Measurements from ENCODE around the gene PRKCE. TPM values are rescaled to one million over a fixed set of nuclear protein-coding genes. Genes with fewer than 3 reads are reported as not detected.

The PRKCE gene
- total RNA-seq, 1 donor from 2014 or later, result 21.0 TPM

DNA sequence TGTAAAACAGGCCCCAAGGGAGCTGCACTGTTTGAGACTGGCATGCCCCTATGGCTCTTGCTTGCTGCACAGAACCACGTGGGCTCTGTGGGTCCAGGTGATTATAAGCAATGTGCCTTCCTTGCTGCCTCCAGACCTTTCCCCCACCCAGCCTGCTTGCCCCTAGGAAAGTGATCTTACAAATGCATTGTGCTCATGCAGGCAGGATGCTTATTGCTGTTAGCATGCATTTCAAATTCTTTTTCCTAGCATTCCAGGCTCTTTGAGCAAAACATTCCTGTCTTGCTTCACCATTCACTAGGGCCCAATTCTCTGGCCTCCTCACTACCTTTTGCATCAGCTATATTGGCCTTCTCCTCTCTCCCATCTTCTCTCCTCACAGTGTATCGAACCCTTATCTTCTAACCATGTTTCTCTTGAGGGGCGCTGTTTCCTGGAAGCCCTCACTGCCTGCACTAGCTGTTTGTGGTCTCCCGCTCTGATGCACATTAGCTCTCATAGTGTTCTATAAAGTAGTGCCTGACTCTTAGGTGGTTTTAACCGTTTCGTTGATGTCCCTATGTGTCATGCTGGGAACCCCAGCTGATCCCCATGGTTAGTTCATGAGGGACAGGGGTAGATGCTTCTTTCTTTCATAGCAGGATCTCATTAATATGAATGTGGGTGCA, 492.8 kb downstream of the PRKCE start:
- DNase-seq (ENCODE audit: low read depth), result no peak
- TF ChIP-seq, protein P1, sequence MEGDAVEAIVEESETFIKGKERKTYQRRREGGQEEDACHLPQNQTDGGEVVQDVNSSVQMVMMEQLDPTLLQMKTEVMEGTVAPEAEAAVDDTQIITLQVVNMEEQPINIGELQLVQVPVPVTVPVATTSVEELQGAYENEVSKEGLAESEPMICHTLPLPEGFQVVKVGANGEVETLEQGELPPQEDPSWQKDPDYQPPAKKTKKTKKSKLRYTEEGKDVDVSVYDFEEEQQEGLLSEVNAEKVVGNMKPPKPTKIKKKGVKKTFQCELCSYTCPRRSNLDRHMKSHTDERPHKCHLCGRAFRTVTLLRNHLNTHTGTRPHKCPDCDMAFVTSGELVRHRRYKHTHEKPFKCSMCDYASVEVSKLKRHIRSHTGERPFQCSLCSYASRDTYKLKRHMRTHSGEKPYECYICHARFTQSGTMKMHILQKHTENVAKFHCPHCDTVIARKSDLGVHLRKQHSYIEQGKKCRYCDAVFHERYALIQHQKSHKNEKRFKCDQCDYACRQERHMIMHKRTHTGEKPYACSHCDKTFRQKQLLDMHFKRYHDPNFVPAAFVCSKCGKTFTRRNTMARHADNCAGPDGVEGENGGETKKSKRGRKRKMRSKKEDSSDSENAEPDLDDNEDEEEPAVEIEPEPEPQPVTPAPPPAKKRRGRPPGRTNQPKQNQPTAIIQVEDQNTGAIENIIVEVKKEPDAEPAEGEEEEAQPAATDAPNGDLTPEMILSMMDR (IDR thresholded peaks at IDR 0.05; ENCODE audit: insufficient read depth, low read length, poor library complexity, severe bottlenecking), result no peak
- H3K27me3 ChIP-seq (ENCODE audit: control insufficient read depth, insufficient read depth, low read length), result no peaks in the 10 kb centered on the region
- no peaks in the 10 kb centered on the region for H3K36me3 ChIP-seq (ENCODE audit: control insufficient read depth, insufficient read depth, low read length)
- no peak overlapping the region for H3K4me3 ChIP-seq (ENCODE audit: low read depth, low read length)

DNA sequence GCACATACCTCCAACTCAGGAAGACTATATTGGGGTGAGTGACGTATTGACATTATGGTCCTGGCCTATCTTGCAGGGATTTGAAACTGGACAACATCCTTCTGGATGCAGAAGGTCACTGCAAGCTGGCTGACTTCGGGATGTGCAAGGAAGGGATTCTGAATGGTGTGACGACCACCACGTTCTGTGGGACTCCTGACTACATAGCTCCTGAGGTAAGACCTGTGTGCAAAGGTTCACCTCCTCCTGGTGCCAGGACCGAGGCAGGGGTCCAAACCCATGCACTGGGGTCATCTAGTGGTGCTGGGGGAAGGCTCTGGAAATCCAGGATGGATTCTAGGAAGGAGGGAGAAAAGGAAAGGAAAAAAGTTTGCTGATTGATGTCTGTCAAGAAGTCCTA, 493.5 kb downstream of the PRKCE start:
- no peak for DNase-seq (ENCODE audit: low read depth)
- Histone ChIP-seq H3K36me3 (ENCODE audit: control insufficient read depth, insufficient read depth, low read length) (no peaks in the 10 kb centered on the region), H3K27me3 (ENCODE audit: control insufficient read depth, insufficient read depth, low read length) (no peaks in the 10 kb centered on the region), H3K4me3 (ENCODE audit: low read depth, low read length) (no peak overlapping the region)
- TF ChIP-seq, protein P1 (IDR thresholded peaks at IDR 0.05; ENCODE audit: insufficient read depth, low read length, poor library complexity, severe bottlenecking), result no peak

DNA sequence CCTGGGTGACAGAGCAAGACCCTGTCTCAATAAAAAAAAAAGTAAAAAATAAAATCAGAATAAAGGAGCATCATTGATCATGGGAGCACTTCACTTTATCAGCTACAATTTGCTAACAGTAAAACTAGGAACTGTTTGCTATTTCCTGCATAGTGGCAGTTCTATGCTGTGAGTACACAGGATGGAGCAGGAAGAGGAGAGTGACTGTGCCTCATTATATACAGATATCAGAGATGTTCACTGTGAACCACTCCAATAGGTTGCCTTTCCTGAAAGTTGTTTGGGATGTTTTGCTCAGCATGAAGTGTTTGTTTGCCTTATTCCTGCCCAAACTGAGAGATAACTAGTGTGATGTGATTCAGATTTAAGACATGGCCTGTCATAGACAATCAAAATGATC, 494.4 kb downstream of the PRKCE start:
- no peak for DNase-seq (ENCODE audit: low read depth)
- TF ChIP-seq, protein P1 (IDR thresholded peaks at IDR 0.05; ENCODE audit: insufficient read depth, low read length, poor library complexity, severe bottlenecking), result no peak
- no peak overlapping the region for H3K4me3 ChIP-seq (ENCODE audit: low read depth, low read length)
- no peaks in the 10 kb centered on the region for H3K27me3 ChIP-seq (ENCODE audit: control insufficient read depth, insufficient read depth, low read length)
- no peaks in the 10 kb centered on the region for H3K36me3 ChIP-seq (ENCODE audit: control insufficient read depth, insufficient read depth, low read length)

DNA sequence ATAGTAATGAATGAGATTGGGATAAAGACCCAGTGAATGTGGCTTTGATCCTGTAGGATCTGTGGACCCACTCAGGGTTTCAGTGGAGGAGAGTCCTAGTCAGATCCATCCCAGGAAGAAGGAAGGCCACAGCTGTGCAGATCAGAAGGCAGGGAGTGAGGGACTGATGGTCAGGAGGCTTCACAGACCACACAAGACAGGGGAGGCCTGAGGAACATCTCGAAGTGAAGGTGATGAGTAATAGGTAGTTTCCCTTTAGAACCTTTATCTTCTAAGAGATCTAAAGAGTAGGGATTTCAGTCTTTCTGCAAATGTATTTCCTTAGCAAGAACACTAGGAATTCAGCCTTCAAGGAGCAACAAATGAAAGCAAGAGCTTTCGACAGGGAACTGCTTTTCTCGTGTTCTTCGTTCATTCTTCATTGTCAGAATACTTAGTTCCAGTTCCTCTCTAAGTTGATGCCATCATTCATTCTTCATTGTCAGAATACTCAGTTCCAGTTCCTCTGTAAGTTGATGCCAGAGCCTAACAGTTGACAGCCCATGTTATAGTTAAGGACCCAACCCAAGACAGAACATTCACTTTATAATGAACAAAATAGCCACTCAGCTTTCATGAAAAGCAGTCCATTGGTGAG, 495.5 kb downstream of the PRKCE start:
- Histone ChIP-seq H3K4me3 (ENCODE audit: low read depth, low read length) (no peak overlapping the region), H3K36me3 (ENCODE audit: control insufficient read depth, insufficient read depth, low read length) (no peaks in the 10 kb centered on the region), H3K27me3 (ENCODE audit: control insufficient read depth, insufficient read depth, low read length) (no peaks in the 10 kb centered on the region)
- DNase-seq (ENCODE audit: low read depth), result no peak
- TF ChIP-seq, protein P1 (IDR thresholded peaks at IDR 0.05; ENCODE audit: insufficient read depth, low read length, poor library complexity, severe bottlenecking), result no peak

DNA sequence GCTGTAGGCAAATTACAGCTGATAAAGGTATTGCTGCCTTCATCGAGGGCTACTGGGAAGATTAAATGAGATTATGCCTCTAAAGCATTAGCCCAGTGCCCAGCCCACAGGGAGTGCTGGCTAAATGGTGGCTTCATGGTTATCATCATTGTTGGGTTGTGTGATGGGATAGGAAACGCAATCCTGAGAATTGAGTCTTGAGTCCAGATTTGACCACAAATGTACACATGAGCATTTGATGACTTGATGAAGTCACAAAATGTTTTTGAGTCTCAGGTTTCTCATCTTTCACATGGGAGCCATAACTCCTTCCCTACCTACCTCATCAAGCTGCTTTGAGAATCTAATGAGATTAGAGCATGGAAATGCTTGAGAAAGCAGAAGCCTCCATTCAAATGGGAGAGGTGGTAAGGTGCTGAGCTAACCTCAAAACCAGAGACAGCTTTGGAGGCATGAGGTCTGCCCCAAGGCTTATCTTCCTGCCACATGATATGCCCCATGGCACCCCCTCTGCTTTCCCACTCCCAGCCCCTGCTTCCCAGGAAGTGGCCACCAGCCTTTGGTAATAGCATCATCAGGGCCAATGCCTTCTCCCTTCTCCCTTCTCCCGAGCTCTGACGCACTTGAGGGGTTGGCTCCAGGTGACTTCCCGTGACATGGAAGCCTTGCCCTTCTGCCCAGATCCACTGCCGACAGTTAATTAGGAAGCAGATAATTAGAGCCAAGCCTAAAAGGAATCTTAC, 496.3 kb downstream of the PRKCE start:
- TF ChIP-seq, protein P1 (IDR thresholded peaks at IDR 0.05; ENCODE audit: insufficient read depth, low read length, poor library complexity, severe bottlenecking), result no peak
- Histone ChIP-seq H3K4me3 (ENCODE audit: low read depth, low read length) (no peak overlapping the region), H3K36me3 (ENCODE audit: control insufficient read depth, insufficient read depth, low read length) (no peaks in the 10 kb centered on the region), H3K27me3 (ENCODE audit: control insufficient read depth, insufficient read depth, low read length) (no peaks in the 10 kb centered on the region)
- DNase-seq (ENCODE audit: low read depth), result no peak
